B cell (primary cell): ENCODE results near the gene TEAD3. TPM values are rescaled to one million over a fixed set of nuclear protein-coding genes. Genes with fewer than 3 reads are reported as not detected.

Experiments
- ATAC-seq: fragments of 200-7000 bp; cut with Tn5 transposase; one replicate; pipeline ENCODE4 v1.10.0; 2021; ENCODE audit warnings: low read depth, mild to moderate bottlenecking, moderate number of reproducible peaks, moderate library complexity
- CTCF ChIA-PET: fragments of 350-600 bp; sonication (Branson Sonifier 250); formaldehyde crosslinking; loops from one replicate; lab custom pipeline; 2021; ENCODE audit warnings: antibody characterized with exemption, inconsistent platforms; lab: Charles Lee
- POLR2A ChIA-PET: fragments of 350-600 bp; sonication (Branson Sonifier 250); formaldehyde crosslinking; loops from one replicate; lab custom pipeline; 2021; ENCODE audit warnings: antibody characterized with exemption; lab: Charles Lee
- DNase-seq: peaks from one replicate; pipeline ENCODE4 v3.0.0; 2013
- H2AFZ ChIP-seq: 2 replicates; pipeline ENCODE4 v1.6.1; 2012; ENCODE audit warnings: mild to moderate bottlenecking, low read depth, low read length; ENCODE audit not compliant: insufficient read depth, poor library complexity, severe bottlenecking
- H3K27ac ChIP-seq, 2 donors: 1 replicate in 1 of 2; 2 replicates in 1 of 2; pipeline ENCODE4 v1.5.1; 2012 to 2013; ENCODE audit warnings: low read length in 2 of 2, mild to moderate bottlenecking in 2 of 2, moderate library complexity in 1 of 2
- H3K27me3 ChIP-seq, 4 experiments: fragments of 200-600 bp in 1 of 4; sonication (generic) in 1 of 4; replicated peaks in 1 of 4; 1 replicate in 2 of 4; 2 replicates in 2 of 4; pipeline versions ENCODE4 v1.6.1 to v1.7.0; 2013 to 2016; ENCODE audit warnings: low read length in 3 of 4, mild to moderate bottlenecking in 2 of 4, mixed read lengths in 1 of 4, moderate library complexity in 1 of 4; ENCODE audit not compliant: insufficient read depth in 4 of 4, control insufficient read depth in 3 of 4; ENCODE audit errors: control extremely low read depth in 1 of 4
- H3K36me3 ChIP-seq, 2 experiments: replicated peaks in 1 of 2; 1 replicate in 1 of 2; 2 replicates in 1 of 2; pipeline versions ENCODE4 v1.6.1 to v1.7.1; 2013; ENCODE audit warnings: low read length in 1 of 2; ENCODE audit not compliant: insufficient read depth in 2 of 2, control insufficient read depth in 1 of 2; ENCODE audit errors: control extremely low read depth in 1 of 2, extremely low read depth in 1 of 2
- H3K4me1 ChIP-seq, 2 donors: fragments of 200-600 bp in 1 of 2; sonication (generic) in 1 of 2; 1 replicate in 1 of 2; 2 replicates in 1 of 2; pipeline versions ENCODE4 v1.5.1 to v1.6.1; 2013 to 2017; ENCODE audit warnings: low read length in 2 of 2; ENCODE audit not compliant: control insufficient read depth in 2 of 2, insufficient read depth in 2 of 2
- H3K4me2 ChIP-seq: replicated peaks from 2 replicates; pipeline ENCODE3; 2012; ENCODE audit warnings: mild to moderate bottlenecking, low read depth, low read length; ENCODE audit not compliant: poor library complexity, severe bottlenecking
- H3K4me3 ChIP-seq, 5 experiments: fragments of 200-600 bp in 1 of 5; sonication (generic) in 1 of 5; 1 replicate in 3 of 5; 2 replicates in 2 of 5; pipeline versions ENCODE4 v1.5.1 to v1.7.0; 2011 to 2016; ENCODE audit warnings: low read length in 4 of 5, mild to moderate bottlenecking in 4 of 5, low read depth in 2 of 5, control low read depth in 1 of 5, moderate library complexity in 1 of 5; ENCODE audit not compliant: insufficient read depth in 1 of 5; ENCODE audit errors: control extremely low read depth in 1 of 5, extremely low read depth in 1 of 5
- H3K79me2 ChIP-seq: fragments of 200-600 bp; sonication (generic); one replicate; pipeline ENCODE4 v1.6.0; 2016; ENCODE audit warnings: low read length; ENCODE audit not compliant: control insufficient read depth, insufficient read depth
- H3K9ac ChIP-seq: fragments of 200-600 bp; sonication (generic); 2 replicates; pipeline ENCODE4 v1.6.1; 2017; ENCODE audit warnings: mild to moderate bottlenecking, low read length, moderate library complexity
- H3K9me3 ChIP-seq, 3 donors: one replicate each; pipeline versions ENCODE4 v1.6.1 to v1.7.1; 2013; ENCODE audit warnings: low read length in 2 of 3; ENCODE audit not compliant: control insufficient read depth in 2 of 3, insufficient read depth in 1 of 3; ENCODE audit errors: control extremely low read depth in 1 of 3
- H4K20me1 ChIP-seq: 2 replicates; pipeline ENCODE4 v1.6.0; 2012; ENCODE audit warnings: mild to moderate bottlenecking, low read length; ENCODE audit not compliant: insufficient read depth, control insufficient read depth, poor library complexity, severe bottlenecking
- H3K27ac Mint-ChIP-seq: one replicate; pipeline ENCODE4 v1.8.0; 2021; ENCODE audit warnings: mixed read lengths
- H3K27me3 Mint-ChIP-seq: one replicate; pipeline ENCODE4 v1.8.0; 2021; ENCODE audit warnings: mixed read lengths
- H3K4me1 Mint-ChIP-seq: one replicate; pipeline ENCODE4 v1.8.0; 2021; ENCODE audit warnings: mixed read lengths
- H3K4me3 Mint-ChIP-seq: one replicate; pipeline ENCODE4 v1.8.0; 2021; ENCODE audit warnings: mixed read lengths
- H3K9me3 Mint-ChIP-seq: one replicate; pipeline ENCODE4 v1.8.0; 2022; ENCODE audit warnings: mixed read lengths; ENCODE audit not compliant: insufficient read depth
- CTCF ChIP-seq: fragments of 200-600 bp; IDR thresholded peaks from one replicate; pipeline ENCODE4 v1.8.0; 2022; ENCODE audit warnings: antibody characterized with exemption, mild to moderate bottlenecking
- EZH2 ChIP-seq: IDR thresholded peaks from 2 replicates; pipeline ENCODE4 v1.6.1; 2012; ENCODE audit warnings: borderline replicate concordance, low read depth, mild to moderate bottlenecking, moderate library complexity, low read length; ENCODE audit not compliant: insufficient read depth, poor library complexity, severe bottlenecking
- WGBS: methylation state at CpG from one replicate; pipeline ENCODE4 v1.1.5; 2013; ENCODE audit warnings: missing lambda C conversion rate; ENCODE audit not compliant: insufficient coverage; 5-methylcytosine and 5-hydroxymethylcytosine counted together
- intact Hi-C: fragments of 100-400 bp; cut with micrococcal nuclease; formaldehyde crosslinking; loops from one replicate; pipeline ENCODE4 v1.10.0; 2022
- polyA plus RNA-seq: library from polyadenylated mRNA; depleted of rRNA; stranded (reverse); fragments of >200 nt; gene quantifications from 2 replicates; pipeline ENCODE4 v1.2.3, GENCODE V29; 2012
- total RNA-seq, 2 donors: library from RNA; stranded (reverse); fragments of 120-200 nt in 1 of 2; gene quantifications; 1 replicate in 1 of 2; 2 replicates in 1 of 2; pipeline versions ENCODE4 v1.2.3 to v1.2.4, GENCODE V29; 2013 to 2022

TEAD3 gene
- total and polyA plus RNA-seq, 2 donors (not counting 1 experiment from before 2014, with no cell fraction given), result 0.17 TPM; not detected in 1

DNA sequence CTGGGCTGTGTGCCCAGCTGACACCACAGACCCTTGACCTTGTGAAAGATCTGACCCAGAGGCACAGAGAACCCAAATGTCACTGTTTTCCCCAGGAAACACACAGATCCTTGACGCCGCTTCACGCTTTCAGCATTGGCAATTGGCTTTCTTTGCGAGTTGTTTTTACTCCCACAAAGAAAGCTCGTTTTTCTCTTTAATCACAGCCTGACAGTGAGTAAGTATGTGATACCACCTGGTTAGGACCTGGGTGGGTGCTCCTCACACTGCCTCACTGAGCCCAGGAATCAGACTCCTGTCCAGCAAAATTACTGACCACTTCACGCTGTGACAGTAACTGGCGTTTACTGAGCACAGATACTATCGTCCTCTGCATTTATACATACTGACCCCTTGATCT is 15.7 kb downstream of the TEAD3 start:
- WGBS, result 100% methylated on average over 6 of the region's 8 CpGs
- Mint-ChIP-seq H3K27me3 (no peaks in the 10 kb centered on the region), H3K9me3 (no peaks in the 10 kb centered on the region), H3K4me3 (no peak overlapping the region), H3K4me1 (no peaks in the 10 kb centered on the region), H3K27ac (no peak overlapping the region)
- no peak for ATAC-seq
- Histone ChIP-seq H3K27ac (no peak overlapping the region), H4K20me1 (no peaks in the 10 kb centered on the region), H3K4me1 (no peaks in the 10 kb centered on the region), H2AFZ (no peak overlapping the region), H3K79me2 (no peaks in the 10 kb centered on the region), H3K27me3 (no peaks in the 10 kb centered on the region), H3K36me3 (no peaks in the 10 kb centered on the region), H3K9me3 (no peaks in the 10 kb centered on the region), H3K4me3 (no peak overlapping the region), H3K9ac (no peak overlapping the region), H3K4me2 (no peak overlapping the region)
- CTCF ChIA-PET, result interaction anchor here (0.6 to 1.5 kb wide), 2 partner anchors 30 to 82 kb away, joined by 3 read pairs; no protein-coding TSS in a partner anchor
- no peak for DNase-seq
- intact Hi-C loops, result no loop called here
- TF ChIP-seq CTCF (no peak), EZH2 (no peak)
- POLR2A ChIA-PET, result no interaction called here

- H3K9me3 ChIP-seq, result no peaks in the 10 kb centered on the region
- H4K20me1 ChIP-seq, result no peaks in the 10 kb centered on the region
- no peaks in the 10 kb centered on the region for H3K4me1 ChIP-seq
- ATAC-seq (no peak), DNase-seq (no peak)
- H3K9ac ChIP-seq, result no peak overlapping the region
- TF ChIP-seq CTCF (no peak), EZH2 (no peak)
- H3K4me3 ChIP-seq, result no peak overlapping the region
- H2AFZ ChIP-seq, result no peak overlapping the region
- Mint-ChIP-seq H3K9me3 (no peaks in the 10 kb centered on the region), H3K27me3 (no peaks in the 10 kb centered on the region), H3K4me3 (no peak overlapping the region), H3K4me1 (no peaks in the 10 kb centered on the region), H3K27ac (no peak overlapping the region)
- no peaks in the 10 kb centered on the region for H3K27me3 ChIP-seq
- WGBS, result 98% methylated on average over 5 of the region's 12 CpGs
- H3K27ac ChIP-seq, result no peak overlapping the region
- no peaks in the 10 kb centered on the region for H3K79me2 ChIP-seq
- H3K36me3 ChIP-seq, result no peaks in the 10 kb centered on the region
- CTCF ChIA-PET, result no interaction called here
- intact Hi-C loops, result no loop called here
- POLR2A ChIA-PET, result no interaction called here
- no peak overlapping the region for H3K4me2 ChIP-seq
Measured at GRCh38 chr6:35480176-35480575, 16.7 kb downstream of the TEAD3 start.
